ENCODE data around the gene SLCO2A1.

SLCO2A1 gene

DNA sequence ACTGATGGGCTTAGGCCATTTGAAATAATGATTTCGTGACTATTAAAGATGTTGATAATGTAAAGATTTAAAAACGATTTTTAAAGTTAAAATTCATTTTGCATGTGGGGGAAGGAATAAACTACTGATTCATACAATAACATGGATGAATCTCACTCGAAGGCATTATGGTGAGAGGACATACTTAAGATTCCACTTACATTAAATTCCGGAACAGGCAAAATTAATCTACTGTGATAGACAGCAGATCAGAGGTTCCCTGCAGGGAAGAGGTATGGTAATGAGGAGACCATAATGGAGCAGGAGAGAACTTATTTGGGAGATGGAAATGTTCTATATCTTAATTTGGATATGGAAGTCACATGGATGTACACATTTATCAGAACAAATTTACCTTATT, 105.7 kb downstream of the SLCO2A1 start:
- no peak for DNase-seq (ENCODE audit: low read depth, low spot score)
- no peak overlapping the region for H3K4me3 ChIP-seq (ENCODE audit: low read length)
- H3K4me1 ChIP-seq (ENCODE audit: control insufficient read depth, insufficient read depth, low read length), result no peaks in the 10 kb centered on the region
- no peaks in the 10 kb centered on the region for H3K36me3 ChIP-seq (ENCODE audit: control insufficient read depth, insufficient read depth, low read length)
- H3K27me3 ChIP-seq (ENCODE audit: control insufficient read depth, insufficient read depth, low read length), result no peaks in the 10 kb centered on the region; the same call in 1 of the 2 replicates
- no peaks in the 10 kb centered on the region for H3K9me3 ChIP-seq (ENCODE audit: control insufficient read depth, insufficient read depth, low read length)
- 100% methylated on average over 2 of the region's 4 CpGs for WGBS (ENCODE audit: insufficient coverage, insufficient read length)
- no peak overlapping the region for H3K27ac ChIP-seq (ENCODE audit: low read length)

DNA sequence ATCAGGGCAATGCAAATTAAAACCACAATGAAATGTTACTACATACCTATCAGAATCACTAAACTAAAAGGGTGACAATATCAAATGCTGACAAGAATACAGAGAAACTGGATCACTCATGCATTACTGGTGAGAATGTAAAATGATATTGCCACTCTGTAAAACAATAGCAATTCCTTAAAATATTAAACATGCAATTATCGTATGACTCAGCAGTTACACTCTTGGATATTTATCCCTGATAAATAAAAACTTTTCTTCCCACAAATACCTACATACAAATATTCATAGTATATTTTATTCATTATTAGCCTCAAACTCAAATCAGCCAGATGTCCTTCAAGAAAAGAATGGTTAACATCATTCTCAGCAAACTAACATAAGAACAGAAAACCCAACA, 108.1 kb downstream of the SLCO2A1 start:
- 100% methylated on average over 1 of the region's 1 CpG for WGBS (ENCODE audit: insufficient coverage, insufficient read length)

DNA sequence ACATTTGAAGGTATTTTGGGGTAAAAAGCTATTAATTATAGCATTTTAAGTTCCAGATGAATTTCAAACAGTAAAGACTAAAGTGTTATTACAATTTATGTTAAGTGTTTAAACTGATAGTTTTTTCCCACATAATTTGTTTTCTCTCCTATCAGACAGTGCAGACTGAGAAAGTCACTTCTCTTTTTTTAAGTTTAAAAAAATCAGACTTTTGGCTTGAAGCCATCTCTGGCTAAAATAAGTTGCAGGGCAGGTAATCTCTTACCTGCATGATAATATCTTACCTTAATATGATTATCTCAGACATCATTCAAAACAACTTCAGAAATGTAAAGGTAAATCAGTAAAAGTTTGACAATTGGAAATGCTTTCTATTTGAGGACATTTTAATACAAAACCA, 112.6 kb downstream of the SLCO2A1 start:
- no peak for DNase-seq (ENCODE audit: low read depth, low spot score)
- Histone ChIP-seq H3K27me3 (ENCODE audit: control insufficient read depth, insufficient read depth, low read length) (no peaks in the 10 kb centered on the region), H3K9me3 (ENCODE audit: control insufficient read depth, insufficient read depth, low read length) (no peaks in the 10 kb centered on the region), H3K4me3 (ENCODE audit: low read length) (no peak overlapping the region), H3K36me3 (ENCODE audit: control insufficient read depth, insufficient read depth, low read length) (no peaks in the 10 kb centered on the region), H3K4me1 (ENCODE audit: control insufficient read depth, insufficient read depth, low read length) (no peaks in the 10 kb centered on the region), H3K27ac (ENCODE audit: low read length) (no peak overlapping the region)

More for the DNA sequence above, 108.1 kb downstream of the SLCO2A1 start:
- DNase-seq (ENCODE audit: low read depth, low spot score), result no peak
- Histone ChIP-seq H3K27me3 (ENCODE audit: control insufficient read depth, insufficient read depth, low read length) (no peaks in the 10 kb centered on the region), H3K27ac (ENCODE audit: low read length) (no peak overlapping the region), H3K9me3 (ENCODE audit: control insufficient read depth, insufficient read depth, low read length) (no peaks in the 10 kb centered on the region), H3K36me3 (ENCODE audit: control insufficient read depth, insufficient read depth, low read length) (no peaks in the 10 kb centered on the region), H3K4me3 (ENCODE audit: low read length) (no peak overlapping the region), H3K4me1 (ENCODE audit: control insufficient read depth, insufficient read depth, low read length) (no peaks in the 10 kb centered on the region)

DNA sequence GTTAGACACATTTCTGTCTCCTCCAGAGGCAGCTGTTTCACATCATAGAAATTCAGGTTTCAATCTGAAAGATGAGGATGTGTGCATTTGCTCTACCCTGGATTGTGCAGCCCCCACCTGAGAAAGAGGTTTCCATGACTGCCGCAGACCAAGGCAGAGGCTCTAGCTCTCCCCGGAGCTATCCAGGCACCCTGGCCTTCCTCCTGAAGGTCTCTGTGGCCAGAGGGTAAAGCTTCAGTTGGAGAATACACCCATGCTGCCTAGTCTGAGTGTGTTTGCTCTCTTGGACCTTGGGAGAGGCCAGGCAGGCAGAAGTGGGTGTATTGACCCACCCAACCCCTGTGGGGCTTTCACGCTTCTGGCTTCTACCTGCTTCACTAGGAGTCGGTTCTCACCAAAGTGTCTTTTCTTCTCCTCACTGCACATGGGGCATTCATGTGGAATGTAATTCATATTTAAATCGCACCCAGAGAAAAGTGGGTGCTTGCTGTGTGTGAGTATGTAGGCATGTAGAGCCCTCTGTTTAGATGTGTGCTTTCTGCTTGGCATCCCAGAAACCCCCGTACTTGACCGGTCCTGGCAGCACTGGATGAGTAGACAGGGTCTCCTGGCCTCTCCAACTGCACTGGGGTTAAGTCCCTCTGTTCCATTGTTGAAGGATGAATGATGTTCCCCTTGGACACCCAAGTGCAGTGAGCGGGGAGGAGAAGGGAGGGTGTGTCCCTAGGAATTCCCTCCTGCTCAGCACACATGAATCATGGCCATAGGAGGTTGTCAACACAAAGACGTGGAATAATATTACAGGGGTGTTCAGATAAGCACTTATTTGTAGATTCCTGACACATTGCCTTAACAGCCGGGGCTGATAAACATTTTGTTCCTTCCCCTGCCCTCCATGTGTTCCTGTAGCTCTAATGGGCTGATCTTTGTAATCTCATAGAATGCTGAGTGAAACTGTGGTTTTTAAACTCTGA, 113.8 kb downstream of the SLCO2A1 start:
- no CpG with 5 or more reads among the region's 10 CpGs for WGBS (ENCODE audit: insufficient coverage, insufficient read length)
- DNase-seq (ENCODE audit: low read depth, low spot score), result no peak
- no peaks in the 10 kb centered on the region for H3K4me1 ChIP-seq (ENCODE audit: control insufficient read depth, insufficient read depth, low read length)
- no peak overlapping the region for H3K27ac ChIP-seq (ENCODE audit: low read length)
- H3K36me3 ChIP-seq (ENCODE audit: control insufficient read depth, insufficient read depth, low read length), result no peaks in the 10 kb centered on the region
- no peaks in the 10 kb centered on the region for H3K27me3 ChIP-seq (ENCODE audit: control insufficient read depth, insufficient read depth, low read length)
- no peaks in the 10 kb centered on the region for H3K9me3 ChIP-seq (ENCODE audit: control insufficient read depth, insufficient read depth, low read length)
- H3K4me3 ChIP-seq (ENCODE audit: low read length), result no peak overlapping the region

DNA sequence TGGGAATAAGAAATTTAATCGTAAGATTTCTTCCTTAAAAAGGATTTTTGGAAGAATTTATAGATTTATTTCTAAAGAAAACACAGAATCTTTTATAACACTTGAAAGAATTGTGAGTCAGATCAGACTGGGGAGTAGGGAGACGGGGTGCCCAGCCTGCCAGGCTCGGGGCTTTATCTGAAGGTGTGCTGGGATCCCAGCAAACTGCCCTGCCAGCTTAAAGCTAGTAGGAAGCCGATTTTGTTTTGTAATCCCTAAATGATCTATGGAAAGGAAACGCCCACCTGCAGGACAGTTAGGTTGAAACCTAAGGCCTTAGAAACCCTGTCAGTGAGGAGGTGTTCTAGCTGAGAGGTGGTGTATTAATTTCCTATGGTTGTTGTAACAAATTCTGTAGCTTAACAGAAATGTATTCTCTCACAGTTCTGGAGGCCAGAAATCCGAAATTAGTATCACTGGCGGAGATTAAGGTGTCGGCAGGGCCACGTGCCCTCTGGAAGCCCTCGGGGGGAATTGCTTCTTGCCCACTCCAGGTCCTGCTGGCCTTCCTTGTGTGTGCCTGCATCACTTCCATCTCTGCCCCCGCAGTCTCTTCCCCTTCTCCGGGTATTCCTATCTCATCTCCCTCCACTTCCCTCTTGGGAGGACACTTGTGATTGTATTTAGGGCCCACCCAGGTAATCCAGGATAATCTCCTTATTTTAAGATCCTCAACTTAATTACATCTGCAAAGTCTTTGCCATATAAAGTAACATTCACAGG, 114.7 kb downstream of the SLCO2A1 start:
- Histone ChIP-seq H3K27ac (ENCODE audit: low read length) (no peak overlapping the region), H3K27me3 (ENCODE audit: control insufficient read depth, insufficient read depth, low read length) (no peaks in the 10 kb centered on the region), H3K9me3 (ENCODE audit: control insufficient read depth, insufficient read depth, low read length) (no peaks in the 10 kb centered on the region), H3K4me1 (ENCODE audit: control insufficient read depth, insufficient read depth, low read length) (no peaks in the 10 kb centered on the region), H3K36me3 (ENCODE audit: control insufficient read depth, insufficient read depth, low read length) (no peaks in the 10 kb centered on the region), H3K4me3 (ENCODE audit: low read length) (no peak overlapping the region)
- no CpG with 5 or more reads among the region's 12 CpGs for WGBS (ENCODE audit: insufficient coverage, insufficient read length)
- no peak for DNase-seq (ENCODE audit: low read depth, low spot score)

DNA sequence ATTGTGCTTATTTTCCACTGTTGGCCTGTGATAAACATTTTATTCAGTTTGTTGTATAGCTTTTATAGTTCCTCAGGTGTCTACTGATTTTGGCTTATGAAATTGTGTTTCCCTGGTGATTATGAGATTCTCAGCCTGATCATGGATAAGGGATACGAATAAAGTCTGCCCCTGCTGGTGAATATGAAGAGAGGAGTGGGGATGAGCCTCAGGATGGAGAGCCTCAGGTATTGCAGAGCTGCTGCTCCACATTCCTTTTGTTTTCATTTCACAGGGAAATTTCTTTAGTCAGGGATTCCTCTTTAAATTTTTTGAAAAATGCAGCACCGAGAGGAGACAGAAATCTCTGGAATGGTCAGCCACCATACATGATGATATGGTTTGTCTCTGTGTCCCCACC, 119.3 kb downstream of the SLCO2A1 start:
- H3K36me3 ChIP-seq (ENCODE audit: control insufficient read depth, insufficient read depth, low read length), result no peaks in the 10 kb centered on the region
- no CpG with 5 or more reads among the region's 2 CpGs for WGBS (ENCODE audit: insufficient coverage, insufficient read length)
- H3K9me3 ChIP-seq (ENCODE audit: control insufficient read depth, insufficient read depth, low read length), result no peaks in the 10 kb centered on the region
- no peaks in the 10 kb centered on the region for H3K27me3 ChIP-seq (ENCODE audit: control insufficient read depth, insufficient read depth, low read length)
- H3K4me3 ChIP-seq (ENCODE audit: low read length), result no peak overlapping the region
- no peaks in the 10 kb centered on the region for H3K4me1 ChIP-seq (ENCODE audit: control insufficient read depth, insufficient read depth, low read length)
- DNase-seq (ENCODE audit: low read depth, low spot score), result no peak
- no peak overlapping the region for H3K27ac ChIP-seq (ENCODE audit: low read length)

DNA sequence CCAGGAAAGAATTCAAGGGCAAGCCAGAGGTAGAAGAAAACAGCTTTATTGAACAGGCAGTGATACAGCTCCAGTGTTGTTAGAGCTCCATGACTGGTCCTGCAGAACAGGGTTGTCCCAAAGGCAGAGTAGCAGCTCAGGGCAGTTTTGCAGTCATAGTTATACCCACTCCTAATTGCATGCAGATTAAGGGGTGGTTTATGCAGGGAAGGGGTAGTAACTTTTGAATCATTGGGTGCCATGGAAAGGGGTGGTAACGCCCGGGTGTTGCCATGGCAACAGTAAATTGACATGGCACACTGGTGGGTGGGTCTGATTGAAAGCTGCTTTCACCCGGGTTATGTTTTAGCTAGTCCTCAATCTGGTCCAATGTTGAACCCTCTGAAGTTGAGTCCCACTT, 124.3 kb downstream of the SLCO2A1 start:
- no peak overlapping the region for H3K27ac ChIP-seq (ENCODE audit: low read length)

DNA sequence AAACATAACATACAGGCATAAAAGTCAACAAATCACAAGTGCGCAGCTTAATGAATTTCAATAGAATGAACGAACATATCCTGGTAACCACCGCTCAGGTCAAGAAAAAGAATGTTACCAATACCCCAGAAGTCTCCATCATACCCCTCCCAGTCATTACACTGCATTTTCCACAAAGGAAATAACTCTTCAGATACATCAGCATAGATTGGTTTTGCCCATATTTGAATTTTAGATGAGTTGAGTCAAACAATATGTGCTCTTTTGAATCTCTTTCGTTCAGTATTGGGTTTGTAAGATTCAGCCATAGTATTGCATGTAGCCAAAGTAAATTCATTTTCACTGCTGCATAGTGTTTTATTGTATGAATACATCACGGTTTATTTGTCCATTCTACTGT, 127.9 kb downstream of the SLCO2A1 start:
- Histone ChIP-seq H3K27me3 (ENCODE audit: control insufficient read depth, insufficient read depth, low read length) (peaks cover 4% of the 10 kb centered on the region), H3K27ac (ENCODE audit: low read length) (no peak overlapping the region), H3K9me3 (ENCODE audit: control insufficient read depth, insufficient read depth, low read length) (no peaks in the 10 kb centered on the region), H3K4me3 (ENCODE audit: low read length) (no peak overlapping the region), H3K4me1 (ENCODE audit: control insufficient read depth, insufficient read depth, low read length) (no peaks in the 10 kb centered on the region), H3K36me3 (ENCODE audit: control insufficient read depth, insufficient read depth, low read length) (no peaks in the 10 kb centered on the region)
- no peak for DNase-seq (ENCODE audit: low read depth, low spot score)
- WGBS (ENCODE audit: insufficient coverage, insufficient read length), result no CpG with 5 or more reads among the region's 5 CpGs

More for the DNA sequence above, 124.3 kb downstream of the SLCO2A1 start:
- Histone ChIP-seq H3K27me3 (ENCODE audit: control insufficient read depth, insufficient read depth, low read length) (no peaks in the 10 kb centered on the region), H3K4me3 (ENCODE audit: low read length) (no peak overlapping the region), H3K36me3 (ENCODE audit: control insufficient read depth, insufficient read depth, low read length) (no peaks in the 10 kb centered on the region), H3K4me1 (ENCODE audit: control insufficient read depth, insufficient read depth, low read length) (no peaks in the 10 kb centered on the region), H3K9me3 (ENCODE audit: control insufficient read depth, insufficient read depth, low read length) (no peaks in the 10 kb centered on the region)
- no peak for DNase-seq (ENCODE audit: low read depth, low spot score)
- WGBS (ENCODE audit: insufficient coverage, insufficient read length), result no CpG with 5 or more reads among the region's 3 CpGs

DNA sequence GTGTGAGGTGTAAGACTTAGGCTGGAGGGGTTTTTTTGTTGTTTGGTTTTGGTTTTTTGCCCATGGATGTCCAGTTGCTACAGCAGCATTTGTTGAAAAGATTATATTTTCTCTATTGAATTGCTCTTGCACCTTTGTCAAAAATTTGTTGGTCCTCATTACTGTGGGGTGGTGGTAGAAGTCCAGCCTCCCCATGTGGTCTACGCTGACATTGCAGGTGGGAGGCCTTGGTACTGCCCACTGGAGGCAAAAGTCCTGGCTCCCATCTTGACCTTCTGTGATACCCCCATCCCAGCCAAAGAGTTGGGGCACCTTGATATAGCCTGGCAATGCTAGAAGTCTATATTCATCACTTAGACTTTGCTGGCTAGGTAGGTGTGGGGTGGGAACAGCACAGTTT, 128.6 kb downstream of the SLCO2A1 start:
- peaks cover 5% of the 10 kb centered on the region; the same call in 1 of the 2 replicates for H3K4me1 ChIP-seq (ENCODE audit: control insufficient read depth, insufficient read depth, low read length)
- no peak overlapping the region for H3K27ac ChIP-seq (ENCODE audit: low read length)
- no CpG with 5 or more reads among the region's 1 CpG for WGBS (ENCODE audit: insufficient coverage, insufficient read length)
- H3K36me3 ChIP-seq (ENCODE audit: control insufficient read depth, insufficient read depth, low read length), result no peaks in the 10 kb centered on the region
- no peak for DNase-seq (ENCODE audit: low read depth, low spot score)
- H3K9me3 ChIP-seq (ENCODE audit: control insufficient read depth, insufficient read depth, low read length), result no peaks in the 10 kb centered on the region
- H3K27me3 ChIP-seq (ENCODE audit: control insufficient read depth, insufficient read depth, low read length), result peaks cover 11% of the 10 kb centered on the region
- H3K4me3 ChIP-seq (ENCODE audit: low read length), result no peak overlapping the region

DNA sequence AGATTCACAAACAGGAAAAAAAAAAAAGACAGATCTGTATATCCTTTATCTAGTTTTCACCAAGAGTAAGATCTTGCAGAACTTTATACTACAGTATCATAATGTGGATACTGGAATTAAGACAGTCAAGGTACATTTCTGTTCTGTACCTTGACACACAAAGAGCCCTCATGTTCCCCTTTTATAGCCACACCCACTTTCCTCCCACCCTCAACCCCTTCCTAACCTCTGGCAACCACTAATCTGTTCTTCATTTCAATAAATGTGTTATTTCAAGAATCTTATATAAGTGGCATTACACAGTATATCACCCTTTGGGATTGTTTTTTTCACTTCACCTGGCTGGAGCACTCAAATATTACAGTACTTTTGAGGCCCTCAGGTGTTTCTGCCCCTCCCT, 130.4 kb downstream of the SLCO2A1 start:
- peaks cover 13% of the 10 kb centered on the region for H3K27me3 ChIP-seq (ENCODE audit: control insufficient read depth, insufficient read depth, low read length)
- H3K4me1 ChIP-seq (ENCODE audit: control insufficient read depth, insufficient read depth, low read length), result peaks cover 5% of the 10 kb centered on the region; the same call in 1 of the 2 replicates
- H3K36me3 ChIP-seq (ENCODE audit: control insufficient read depth, insufficient read depth, low read length), result no peaks in the 10 kb centered on the region
- H3K9me3 ChIP-seq (ENCODE audit: control insufficient read depth, insufficient read depth, low read length), result no peaks in the 10 kb centered on the region
- no peak for DNase-seq (ENCODE audit: low read depth, low spot score)
- no peak overlapping the region for H3K27ac ChIP-seq (ENCODE audit: low read length)
- no peak overlapping the region for H3K4me3 ChIP-seq (ENCODE audit: low read length)

Data from iPS DF 6.9 (cell line).